ENCODE data around the gene PRX.

DNA sequence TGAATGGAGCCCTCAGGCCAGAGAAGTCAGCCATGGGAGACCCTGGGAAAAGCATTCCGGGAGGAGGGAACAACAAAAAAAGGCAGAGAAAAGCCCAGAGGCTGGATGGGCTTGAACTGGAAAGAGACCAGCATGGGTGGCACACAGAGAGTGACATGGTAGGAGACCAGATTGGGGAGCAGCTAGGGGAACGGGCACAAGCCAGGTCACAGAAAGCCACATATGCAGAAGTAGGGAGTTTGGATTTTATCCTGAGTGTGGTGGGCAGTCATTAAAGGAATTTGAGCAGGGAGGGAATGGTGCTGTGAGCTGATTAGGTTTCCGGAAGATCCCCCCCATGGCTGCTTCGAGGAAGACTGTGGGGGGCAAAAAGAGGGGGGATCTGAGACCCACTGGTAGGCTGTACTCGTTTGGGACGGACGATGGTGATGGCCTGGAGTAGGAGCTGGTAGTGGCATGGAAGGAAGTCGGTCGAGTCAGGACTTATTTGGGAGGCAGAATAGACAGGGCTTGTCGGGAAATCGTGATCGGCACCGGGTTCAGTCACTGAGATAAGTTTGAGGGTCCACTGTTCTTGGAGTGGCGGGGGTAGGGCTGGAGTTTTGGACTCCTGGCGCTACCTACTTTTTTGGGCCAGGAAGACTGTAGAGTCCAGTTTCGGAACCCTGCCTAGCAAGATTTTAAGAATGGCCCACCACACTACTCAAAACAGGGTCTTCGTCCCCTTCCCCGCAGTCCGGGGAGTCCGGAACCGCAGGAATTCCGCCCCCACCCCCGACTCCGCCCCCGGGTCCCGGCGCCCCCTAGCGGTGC is 11.7 kb upstream of the PRX start:
- TF ChIP-seq, protein P1, sequence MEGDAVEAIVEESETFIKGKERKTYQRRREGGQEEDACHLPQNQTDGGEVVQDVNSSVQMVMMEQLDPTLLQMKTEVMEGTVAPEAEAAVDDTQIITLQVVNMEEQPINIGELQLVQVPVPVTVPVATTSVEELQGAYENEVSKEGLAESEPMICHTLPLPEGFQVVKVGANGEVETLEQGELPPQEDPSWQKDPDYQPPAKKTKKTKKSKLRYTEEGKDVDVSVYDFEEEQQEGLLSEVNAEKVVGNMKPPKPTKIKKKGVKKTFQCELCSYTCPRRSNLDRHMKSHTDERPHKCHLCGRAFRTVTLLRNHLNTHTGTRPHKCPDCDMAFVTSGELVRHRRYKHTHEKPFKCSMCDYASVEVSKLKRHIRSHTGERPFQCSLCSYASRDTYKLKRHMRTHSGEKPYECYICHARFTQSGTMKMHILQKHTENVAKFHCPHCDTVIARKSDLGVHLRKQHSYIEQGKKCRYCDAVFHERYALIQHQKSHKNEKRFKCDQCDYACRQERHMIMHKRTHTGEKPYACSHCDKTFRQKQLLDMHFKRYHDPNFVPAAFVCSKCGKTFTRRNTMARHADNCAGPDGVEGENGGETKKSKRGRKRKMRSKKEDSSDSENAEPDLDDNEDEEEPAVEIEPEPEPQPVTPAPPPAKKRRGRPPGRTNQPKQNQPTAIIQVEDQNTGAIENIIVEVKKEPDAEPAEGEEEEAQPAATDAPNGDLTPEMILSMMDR (IDR thresholded peaks at IDR 0.05; ENCODE audit: poor library complexity, severe bottlenecking), result no peak
- TF ChIP-seq TAF1 (IDR thresholded peaks at IDR 0.05; ENCODE audit: low read depth) (no peak), POLR2AphosphoS5 (IDR thresholded peaks at IDR 0.05) (no peak), EZH2 (IDR thresholded peaks at IDR 0.05; ENCODE audit: borderline replicate concordance, insufficient read depth, low read length, poor library complexity, severe bottlenecking) (no peak), RAD21 (conservative IDR thresholded peaks at IDR 0.05) (no peak), EP300 (conservative IDR thresholded peaks at IDR 0.05; ENCODE audit: poor library complexity, severe bottlenecking) (no peak), SMC3 (conservative IDR thresholded peaks at IDR 0.05; ENCODE audit: poor library complexity) (no peak)
- TF ChIP-seq, protein P2, sequence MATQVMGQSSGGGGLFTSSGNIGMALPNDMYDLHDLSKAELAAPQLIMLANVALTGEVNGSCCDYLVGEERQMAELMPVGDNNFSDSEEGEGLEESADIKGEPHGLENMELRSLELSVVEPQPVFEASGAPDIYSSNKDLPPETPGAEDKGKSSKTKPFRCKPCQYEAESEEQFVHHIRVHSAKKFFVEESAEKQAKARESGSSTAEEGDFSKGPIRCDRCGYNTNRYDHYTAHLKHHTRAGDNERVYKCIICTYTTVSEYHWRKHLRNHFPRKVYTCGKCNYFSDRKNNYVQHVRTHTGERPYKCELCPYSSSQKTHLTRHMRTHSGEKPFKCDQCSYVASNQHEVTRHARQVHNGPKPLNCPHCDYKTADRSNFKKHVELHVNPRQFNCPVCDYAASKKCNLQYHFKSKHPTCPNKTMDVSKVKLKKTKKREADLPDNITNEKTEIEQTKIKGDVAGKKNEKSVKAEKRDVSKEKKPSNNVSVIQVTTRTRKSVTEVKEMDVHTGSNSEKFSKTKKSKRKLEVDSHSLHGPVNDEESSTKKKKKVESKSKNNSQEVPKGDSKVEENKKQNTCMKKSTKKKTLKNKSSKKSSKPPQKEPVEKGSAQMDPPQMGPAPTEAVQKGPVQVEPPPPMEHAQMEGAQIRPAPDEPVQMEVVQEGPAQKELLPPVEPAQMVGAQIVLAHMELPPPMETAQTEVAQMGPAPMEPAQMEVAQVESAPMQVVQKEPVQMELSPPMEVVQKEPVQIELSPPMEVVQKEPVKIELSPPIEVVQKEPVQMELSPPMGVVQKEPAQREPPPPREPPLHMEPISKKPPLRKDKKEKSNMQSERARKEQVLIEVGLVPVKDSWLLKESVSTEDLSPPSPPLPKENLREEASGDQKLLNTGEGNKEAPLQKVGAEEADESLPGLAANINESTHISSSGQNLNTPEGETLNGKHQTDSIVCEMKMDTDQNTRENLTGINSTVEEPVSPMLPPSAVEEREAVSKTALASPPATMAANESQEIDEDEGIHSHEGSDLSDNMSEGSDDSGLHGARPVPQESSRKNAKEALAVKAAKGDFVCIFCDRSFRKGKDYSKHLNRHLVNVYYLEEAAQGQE (IDR thresholded peaks at IDR 0.05; ENCODE audit: borderline replicate concordance), result no peak

Measured in neural cell (in vitro differentiated cells).